SK-N-SH treated with all-trans-retinoic acid at 6 μM for 48 hours (cell line): ENCODE results near the gene GPALPP1.

ENCODE experiments used
- ATAC-seq: fragments of 200-7000 bp; cut with Tn5 transposase; 3 replicates; pipeline ENCODE4 v1.9.1; 2020; ENCODE audit warnings: mild to moderate bottlenecking, moderate library complexity
- BACH2 ChIP-seq: fragments of 250-450 bp; sonication (Bioruptor Pico); IDR thresholded peaks from 2 replicates; pipeline ENCODE4 v1.9.0; 2021; ENCODE audit warnings: mild to moderate bottlenecking, borderline replicate concordance
- CREB5 ChIP-seq: fragments of 250-450 bp; sonication (Bioruptor Pico); IDR thresholded peaks from 2 replicates; pipeline ENCODE4 v1.5.1; 2020; ENCODE audit warnings: low read depth, mild to moderate bottlenecking, moderate library complexity
- CSDC2 ChIP-seq: fragments of 250-450 bp; sonication (Bioruptor Pico); IDR thresholded peaks from 2 replicates; pipeline ENCODE4 v1.5.0; 2020; ENCODE audit warnings: mild to moderate bottlenecking, moderate library complexity
- ESRRG ChIP-seq: fragments of 250-450 bp; sonication (Bioruptor Pico); IDR thresholded peaks from 2 replicates; pipeline ENCODE4 v1.6.1; 2021; ENCODE audit warnings: mild to moderate bottlenecking
- ISL1 ChIP-seq: fragments of 250-450 bp; sonication (Bioruptor Pico); IDR thresholded peaks from 2 replicates; pipeline ENCODE4 v2.1.2; 2022; ENCODE audit warnings: mild to moderate bottlenecking, moderate library complexity
- OSR1 ChIP-seq: fragments of 250-450 bp; sonication (Bioruptor Pico); IDR thresholded peaks from 2 replicates; pipeline ENCODE4 v1.8.0; 2022; ENCODE audit warnings: moderate library complexity, mild to moderate bottlenecking, inconsistent platforms
- RARB ChIP-seq: fragments of 250-450 bp; sonication (Bioruptor Pico); IDR thresholded peaks from 2 replicates; pipeline ENCODE4 v1.8.0; 2021; ENCODE audit warnings: mild to moderate bottlenecking, moderate library complexity
- SNAI2 ChIP-seq: fragments of 250-450 bp; sonication (Bioruptor Pico); IDR thresholded peaks from 2 replicates; pipeline ENCODE4 v1.5.0; 2020; ENCODE audit warnings: mild to moderate bottlenecking, moderate library complexity
- TOX ChIP-seq: fragments of 250-450 bp; sonication (Bioruptor Pico); IDR thresholded peaks from 2 replicates; pipeline ENCODE4 v1.8.0; 2021; ENCODE audit warnings: mild to moderate bottlenecking, moderate library complexity, borderline replicate concordance
- ZC3H10 ChIP-seq: fragments of 250-450 bp; sonication (Bioruptor Pico); IDR thresholded peaks from 2 replicates; pipeline ENCODE4 v1.5.1; 2021; ENCODE audit warnings: mild to moderate bottlenecking, moderate library complexity
- ZFP30 ChIP-seq: fragments of 450-650 bp; formaldehyde crosslinking; IDR thresholded peaks from 2 replicates; pipeline ENCODE4 v1.5.0; 2022; ENCODE audit warnings: mild to moderate bottlenecking, moderate library complexity
- ZNF565 ChIP-seq: fragments of 450-650 bp; formaldehyde crosslinking; conservative IDR thresholded peaks from 2 replicates; pipeline ENCODE4 v1.5.0; 2020; ENCODE audit warnings: low read depth, mild to moderate bottlenecking, moderate library complexity
- ZNF70 ChIP-seq: fragments of 450-650 bp; formaldehyde crosslinking; IDR thresholded peaks from 2 replicates; pipeline ENCODE4 v1.5.0; 2020; ENCODE audit warnings: mild to moderate bottlenecking, moderate library complexity
- ZNF8 ChIP-seq: fragments of 450-650 bp; formaldehyde crosslinking; IDR thresholded peaks from 2 replicates; pipeline ENCODE4 v1.5.0; 2020; ENCODE audit warnings: mild to moderate bottlenecking, moderate library complexity
- TF ChIP-seq, protein P1 (sequence below): fragments of 250-450 bp; sonication (Bioruptor Pico); IDR thresholded peaks from 2 replicates; pipeline ENCODE4 v1.8.0; 2020; ENCODE audit warnings: mild to moderate bottlenecking, moderate library complexity, borderline replicate concordance
- TF ChIP-seq, protein P2 (sequence below): fragments of 250-450 bp; sonication (Bioruptor Pico); IDR thresholded peaks from 2 replicates; pipeline ENCODE4 v1.8.0; 2021; ENCODE audit warnings: low read depth, mild to moderate bottlenecking, moderate library complexity, borderline replicate concordance
- TF ChIP-seq, protein P3 (sequence below): fragments of 250-450 bp; sonication (Bioruptor Pico); IDR thresholded peaks from 2 replicates; pipeline ENCODE4 v1.5.0; 2020; ENCODE audit warnings: mild to moderate bottlenecking, moderate library complexity

GPALPP1 gene

GRCh38 chr13:45004096-45004495 is 14.8 kb downstream of the GPALPP1 start (continued):
- TF ChIP-seq, protein P1, sequence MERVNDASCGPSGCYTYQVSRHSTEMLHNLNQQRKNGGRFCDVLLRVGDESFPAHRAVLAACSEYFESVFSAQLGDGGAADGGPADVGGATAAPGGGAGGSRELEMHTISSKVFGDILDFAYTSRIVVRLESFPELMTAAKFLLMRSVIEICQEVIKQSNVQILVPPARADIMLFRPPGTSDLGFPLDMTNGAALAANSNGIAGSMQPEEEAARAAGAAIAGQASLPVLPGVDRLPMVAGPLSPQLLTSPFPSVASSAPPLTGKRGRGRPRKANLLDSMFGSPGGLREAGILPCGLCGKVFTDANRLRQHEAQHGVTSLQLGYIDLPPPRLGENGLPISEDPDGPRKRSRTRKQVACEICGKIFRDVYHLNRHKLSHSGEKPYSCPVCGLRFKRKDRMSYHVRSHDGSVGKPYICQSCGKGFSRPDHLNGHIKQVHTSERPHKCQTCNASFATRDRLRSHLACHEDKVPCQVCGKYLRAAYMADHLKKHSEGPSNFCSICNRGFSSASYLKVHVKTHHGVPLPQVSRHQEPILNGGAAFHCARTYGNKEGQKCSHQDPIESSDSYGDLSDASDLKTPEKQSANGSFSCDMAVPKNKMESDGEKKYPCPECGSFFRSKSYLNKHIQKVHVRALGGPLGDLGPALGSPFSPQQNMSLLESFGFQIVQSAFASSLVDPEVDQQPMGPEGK (CRISPR knock-in tag) = no peak
- no peak for TF ChIP-seq OSR1 (CRISPR knock-in tag)
- no peak for TF ChIP-seq ZNF565 (CRISPR knock-in tag)
- no peak for TF ChIP-seq ZNF8 (CRISPR knock-in tag)
- no peak for TF ChIP-seq ZFP30
- TF ChIP-seq, all 23 proteins: peak for 0

DNA sequence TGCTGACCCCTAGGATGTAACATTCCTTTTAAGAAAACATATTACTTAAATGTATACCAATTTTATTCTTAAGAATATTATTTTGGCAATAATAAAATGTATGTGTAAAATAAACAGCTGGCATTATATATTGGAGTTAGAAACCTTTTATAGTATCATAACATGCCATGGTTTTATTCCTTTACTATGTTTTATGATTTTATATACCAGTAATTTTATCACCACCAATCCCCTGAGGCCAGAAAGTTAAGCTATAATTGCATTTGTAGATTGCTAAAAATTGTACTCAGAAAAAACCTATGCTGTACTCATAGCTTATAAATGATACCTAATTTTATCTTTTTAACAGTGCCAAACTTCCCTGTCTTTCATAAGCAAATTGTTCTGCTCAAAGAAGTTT is 17.9 kb downstream of the GPALPP1 start:
- TF ChIP-seq CSDC2 (CRISPR knock-in tag) = no peak
- no peak for TF ChIP-seq BACH2 (CRISPR knock-in tag)
- TF ChIP-seq CREB5 (CRISPR knock-in tag) = no peak
- TF ChIP-seq ZFP30 = no peak
- TF ChIP-seq ZC3H10 (CRISPR knock-in tag) = no peak
- TF ChIP-seq ISL1 (CRISPR knock-in tag) = no peak
- TF ChIP-seq, protein P2, sequence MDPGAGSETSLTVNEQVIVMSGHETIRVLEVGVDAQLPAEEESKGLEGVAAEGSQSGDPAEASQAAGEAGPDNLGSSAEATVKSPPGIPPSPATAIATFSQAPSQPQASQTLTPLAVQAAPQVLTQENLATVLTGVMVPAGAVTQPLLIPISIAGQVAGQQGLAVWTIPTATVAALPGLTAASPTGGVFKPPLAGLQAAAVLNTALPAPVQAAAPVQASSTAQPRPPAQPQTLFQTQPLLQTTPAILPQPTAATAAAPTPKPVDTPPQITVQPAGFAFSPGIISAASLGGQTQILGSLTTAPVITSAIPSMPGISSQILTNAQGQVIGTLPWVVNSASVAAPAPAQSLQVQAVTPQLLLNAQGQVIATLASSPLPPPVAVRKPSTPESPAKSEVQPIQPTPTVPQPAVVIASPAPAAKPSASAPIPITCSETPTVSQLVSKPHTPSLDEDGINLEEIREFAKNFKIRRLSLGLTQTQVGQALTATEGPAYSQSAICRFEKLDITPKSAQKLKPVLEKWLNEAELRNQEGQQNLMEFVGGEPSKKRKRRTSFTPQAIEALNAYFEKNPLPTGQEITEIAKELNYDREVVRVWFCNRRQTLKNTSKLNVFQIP (CRISPR knock-in tag) = no peak
- no peak for TF ChIP-seq ESRRG (CRISPR knock-in tag)
- TF ChIP-seq, protein P3, sequence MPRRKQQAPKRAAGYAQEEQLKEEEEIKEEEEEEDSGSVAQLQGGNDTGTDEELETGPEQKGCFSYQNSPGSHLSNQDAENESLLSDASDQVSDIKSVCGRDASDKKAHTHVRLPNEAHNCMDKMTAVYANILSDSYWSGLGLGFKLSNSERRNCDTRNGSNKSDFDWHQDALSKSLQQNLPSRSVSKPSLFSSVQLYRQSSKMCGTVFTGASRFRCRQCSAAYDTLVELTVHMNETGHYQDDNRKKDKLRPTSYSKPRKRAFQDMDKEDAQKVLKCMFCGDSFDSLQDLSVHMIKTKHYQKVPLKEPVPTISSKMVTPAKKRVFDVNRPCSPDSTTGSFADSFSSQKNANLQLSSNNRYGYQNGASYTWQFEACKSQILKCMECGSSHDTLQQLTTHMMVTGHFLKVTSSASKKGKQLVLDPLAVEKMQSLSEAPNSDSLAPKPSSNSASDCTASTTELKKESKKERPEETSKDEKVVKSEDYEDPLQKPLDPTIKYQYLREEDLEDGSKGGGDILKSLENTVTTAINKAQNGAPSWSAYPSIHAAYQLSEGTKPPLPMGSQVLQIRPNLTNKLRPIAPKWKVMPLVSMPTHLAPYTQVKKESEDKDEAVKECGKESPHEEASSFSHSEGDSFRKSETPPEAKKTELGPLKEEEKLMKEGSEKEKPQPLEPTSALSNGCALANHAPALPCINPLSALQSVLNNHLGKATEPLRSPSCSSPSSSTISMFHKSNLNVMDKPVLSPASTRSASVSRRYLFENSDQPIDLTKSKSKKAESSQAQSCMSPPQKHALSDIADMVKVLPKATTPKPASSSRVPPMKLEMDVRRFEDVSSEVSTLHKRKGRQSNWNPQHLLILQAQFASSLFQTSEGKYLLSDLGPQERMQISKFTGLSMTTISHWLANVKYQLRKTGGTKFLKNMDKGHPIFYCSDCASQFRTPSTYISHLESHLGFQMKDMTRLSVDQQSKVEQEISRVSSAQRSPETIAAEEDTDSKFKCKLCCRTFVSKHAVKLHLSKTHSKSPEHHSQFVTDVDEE = no peak
- TF ChIP-seq OSR1 (CRISPR knock-in tag) = no peak
- no peak for TF ChIP-seq RARB
- no peak for TF ChIP-seq ZNF70 (CRISPR knock-in tag)
- TF ChIP-seq, all 23 proteins: peak for 0

GRCh38 chr13:45007823-45008222 is 18.5 kb downstream of the GPALPP1 start:
- ATAC-seq = no peak
- TF ChIP-seq ZNF8 (CRISPR knock-in tag) = no peak
- no peak for TF ChIP-seq OSR1 (CRISPR knock-in tag)
- TF ChIP-seq ISL1 (CRISPR knock-in tag) = no peak
- TF ChIP-seq SNAI2 (CRISPR knock-in tag) = no peak
- no peak for TF ChIP-seq RARB
- TF ChIP-seq ESRRG (CRISPR knock-in tag) = no peak
- TF ChIP-seq, all 23 proteins: peak for 0

More for the DNA sequence above, 17.9 kb downstream of the GPALPP1 start:
- no peak for ATAC-seq

GRCh38 chr13:45011198-45011597 is 21.9 kb downstream of the GPALPP1 start:
- no peak for ATAC-seq

More at GRCh38 chr13:45011198-45011597, 21.9 kb downstream of the GPALPP1 start:
- no peak for TF ChIP-seq TOX (CRISPR knock-in tag)
- TF ChIP-seq, protein P2 (CRISPR knock-in tag) = no peak
- TF ChIP-seq, protein P3 = no peak
- no peak for TF ChIP-seq ISL1 (CRISPR knock-in tag)
- no peak for TF ChIP-seq BACH2 (CRISPR knock-in tag)
- TF ChIP-seq ZC3H10 (CRISPR knock-in tag) = no peak
- TF ChIP-seq ZNF565 (CRISPR knock-in tag) = no peak
- no peak for TF ChIP-seq CSDC2 (CRISPR knock-in tag)
- TF ChIP-seq, all 23 proteins: peak for 0
